ENCODE data around the gene NAV2.

Gene NAV2

GRCh38 chr11:19712281-19713195 is at the start of gene NAV2:
Gene NAV2, plus strand, starts transcription at chr11:19712837. Its CDS starts 859 bp downstream, at chr11:19713696.
- DNase-seq (ENCODE audit: low read depth), result peak; percentile 93
- TF ChIP-seq, protein P1, sequence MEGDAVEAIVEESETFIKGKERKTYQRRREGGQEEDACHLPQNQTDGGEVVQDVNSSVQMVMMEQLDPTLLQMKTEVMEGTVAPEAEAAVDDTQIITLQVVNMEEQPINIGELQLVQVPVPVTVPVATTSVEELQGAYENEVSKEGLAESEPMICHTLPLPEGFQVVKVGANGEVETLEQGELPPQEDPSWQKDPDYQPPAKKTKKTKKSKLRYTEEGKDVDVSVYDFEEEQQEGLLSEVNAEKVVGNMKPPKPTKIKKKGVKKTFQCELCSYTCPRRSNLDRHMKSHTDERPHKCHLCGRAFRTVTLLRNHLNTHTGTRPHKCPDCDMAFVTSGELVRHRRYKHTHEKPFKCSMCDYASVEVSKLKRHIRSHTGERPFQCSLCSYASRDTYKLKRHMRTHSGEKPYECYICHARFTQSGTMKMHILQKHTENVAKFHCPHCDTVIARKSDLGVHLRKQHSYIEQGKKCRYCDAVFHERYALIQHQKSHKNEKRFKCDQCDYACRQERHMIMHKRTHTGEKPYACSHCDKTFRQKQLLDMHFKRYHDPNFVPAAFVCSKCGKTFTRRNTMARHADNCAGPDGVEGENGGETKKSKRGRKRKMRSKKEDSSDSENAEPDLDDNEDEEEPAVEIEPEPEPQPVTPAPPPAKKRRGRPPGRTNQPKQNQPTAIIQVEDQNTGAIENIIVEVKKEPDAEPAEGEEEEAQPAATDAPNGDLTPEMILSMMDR (IDR thresholded peaks at IDR 0.05; ENCODE audit: insufficient read depth, low read depth, low read length, missing control alignments), result no peak
- H3K4me3 ChIP-seq (ENCODE audit: low read length), result peak within 1 kb of the TSS; percentile 56

GRCh38 chr11:19663206-19663605 is 49.4 kb upstream of the NAV2 start:
- no peak overlapping the region for H3K4me3 ChIP-seq (ENCODE audit: low read length)
- TF ChIP-seq, protein P1 (IDR thresholded peaks at IDR 0.05; ENCODE audit: insufficient read depth, low read depth, low read length, missing control alignments), result no peak
- no peak for DNase-seq (ENCODE audit: low read depth)

DNA sequence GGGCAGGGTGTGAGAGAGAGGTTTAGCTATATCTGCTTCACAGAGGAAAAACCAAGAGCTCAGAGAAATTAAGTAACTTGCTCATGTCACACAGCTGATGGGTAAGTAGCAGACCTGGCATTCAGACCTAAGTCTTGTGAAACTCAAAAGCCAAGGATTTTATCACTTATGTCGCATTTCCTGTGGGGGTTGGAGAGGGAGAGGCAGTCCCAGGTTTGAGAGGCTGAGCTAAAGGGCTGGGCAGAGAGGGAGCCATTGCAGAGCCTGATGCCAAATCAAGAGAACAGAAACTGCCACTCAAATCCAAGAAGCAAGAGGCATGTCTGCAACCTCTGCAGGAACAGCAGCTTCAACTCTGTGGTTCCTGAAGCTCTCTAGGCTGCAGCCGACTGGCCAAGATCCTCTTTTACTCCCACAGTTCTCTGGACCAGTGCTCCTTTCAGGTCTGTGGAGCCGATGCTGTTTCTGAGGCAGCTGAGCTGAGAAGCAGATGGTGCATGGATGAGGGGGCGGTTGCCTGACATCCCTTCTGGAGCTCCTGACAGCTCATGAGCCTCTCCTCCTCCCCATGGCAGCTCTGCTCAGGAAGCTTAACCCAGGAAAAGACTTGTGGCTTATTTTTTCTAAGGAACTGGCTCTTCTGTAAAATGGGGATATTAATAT is 47.6 kb upstream of the NAV2 start:
- H3K4me3 ChIP-seq (ENCODE audit: low read length), result no peak overlapping the region
- TF ChIP-seq, protein P1 (IDR thresholded peaks at IDR 0.05; ENCODE audit: insufficient read depth, low read depth, low read length, missing control alignments), result no peak
- DNase-seq (ENCODE audit: low read depth), result peak; percentile 39

DNA sequence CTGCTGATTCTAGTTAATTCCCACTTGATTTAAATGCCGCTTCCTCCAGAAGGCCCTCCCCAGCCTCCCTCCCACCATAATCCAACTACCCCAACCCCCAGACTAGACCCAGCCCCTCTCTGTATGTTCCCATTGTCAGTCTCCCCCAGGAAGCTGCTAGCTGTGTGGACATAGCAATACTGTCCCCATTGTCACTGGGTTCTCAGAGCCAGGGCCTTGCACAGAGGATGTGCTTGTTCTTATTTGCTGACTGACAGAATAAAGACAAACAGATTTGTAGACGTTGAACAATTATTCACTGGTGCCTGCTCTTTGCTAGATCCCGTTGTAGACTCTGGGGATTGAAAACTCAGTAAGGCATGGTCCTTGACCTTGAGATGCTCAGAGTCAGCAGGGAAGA is 45.7 kb upstream of the NAV2 start:
- H3K4me3 ChIP-seq (ENCODE audit: low read length), result no peak overlapping the region
- TF ChIP-seq, protein P1 (IDR thresholded peaks at IDR 0.05; ENCODE audit: insufficient read depth, low read depth, low read length, missing control alignments), result no peak
- no peak for DNase-seq (ENCODE audit: low read depth)

DNA sequence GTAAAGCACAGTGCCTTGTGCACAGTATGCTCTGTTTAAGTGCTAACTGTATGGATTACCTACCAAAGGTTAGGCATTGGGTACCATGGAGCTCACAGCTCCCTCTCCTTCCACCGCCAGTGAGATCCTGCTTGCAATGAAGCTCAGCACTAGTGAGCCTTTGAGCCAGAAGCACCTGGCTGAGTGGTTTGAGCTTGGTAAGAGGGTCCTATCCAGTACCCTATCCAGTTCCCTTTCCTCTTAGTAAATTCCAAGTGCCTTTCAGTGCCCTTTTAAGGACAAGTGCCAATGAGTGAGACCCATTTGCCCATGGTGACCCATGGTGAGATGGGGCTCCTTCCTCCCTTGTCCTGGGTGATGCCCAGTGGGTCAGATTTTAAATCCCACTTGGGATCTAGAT is 43.1 kb upstream of the NAV2 start:
- no peak for DNase-seq (ENCODE audit: low read depth)
- TF ChIP-seq, protein P1 (IDR thresholded peaks at IDR 0.05; ENCODE audit: insufficient read depth, low read depth, low read length, missing control alignments), result no peak
- no peak overlapping the region for H3K4me3 ChIP-seq (ENCODE audit: low read length)

DNA sequence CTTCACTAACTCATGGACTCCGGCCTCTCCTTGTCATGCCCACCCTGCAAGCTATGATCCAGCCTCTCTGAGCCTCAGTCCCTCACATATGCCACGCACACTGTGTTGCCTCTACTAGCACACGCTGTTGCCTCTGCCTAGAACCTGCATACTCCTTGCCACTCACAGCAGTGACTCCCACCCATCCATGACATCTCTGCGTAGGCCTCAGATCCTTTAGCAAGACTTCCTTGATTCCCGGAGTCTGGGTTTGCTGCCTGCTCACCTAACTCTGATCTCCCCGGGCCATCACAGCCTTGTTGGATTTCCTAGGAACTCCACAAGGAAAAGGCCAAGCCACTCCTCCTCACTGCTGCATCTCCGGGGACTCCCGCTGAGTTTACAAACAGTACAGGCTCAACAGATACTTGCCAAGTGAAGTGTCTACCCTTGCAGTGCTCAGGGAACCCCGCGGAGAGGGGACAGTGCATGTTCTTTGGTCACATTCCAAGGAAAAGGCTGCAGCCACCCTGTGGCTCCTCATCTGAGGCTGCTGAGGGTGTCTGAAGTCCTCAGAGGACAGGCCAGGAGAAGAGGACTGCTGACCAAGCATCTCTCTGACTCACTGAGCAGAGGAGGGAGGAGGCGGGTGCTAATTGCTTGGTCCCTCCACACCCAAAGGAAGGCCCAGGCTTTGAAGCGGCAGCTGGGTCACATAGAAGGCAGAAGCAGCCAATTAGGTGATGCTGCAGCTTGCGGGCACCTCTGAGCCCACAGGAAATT is 42.4 kb upstream of the NAV2 start:
- peak; percentile 42 for DNase-seq (ENCODE audit: low read depth)
- no peak overlapping the region for H3K4me3 ChIP-seq (ENCODE audit: low read length)
- TF ChIP-seq, protein P1 (IDR thresholded peaks at IDR 0.05; ENCODE audit: insufficient read depth, low read depth, low read length, missing control alignments), result no peak
